Activated CD8-positive, alpha-beta memory T cell treated with anti-CD3 and anti-CD28 coated beads for 1 hour (primary cell): ENCODE measurements around the gene ZC3H15.
"Not testable (repeated sequence)": the region's sequence is repeated elsewhere in the genome, so short reads cannot be mapped to it uniquely, and the experiment has no call there.

ENCODE experiments used
- DNase-seq, 2 donors: peaks; one replicate each; pipeline ENCODE4 v3.0.0-alpha.2; 2020; ENCODE audit warnings: low read depth in 1 of 2; ENCODE audit errors: extremely low read depth in 1 of 2

ZC3H15 gene

DNA sequence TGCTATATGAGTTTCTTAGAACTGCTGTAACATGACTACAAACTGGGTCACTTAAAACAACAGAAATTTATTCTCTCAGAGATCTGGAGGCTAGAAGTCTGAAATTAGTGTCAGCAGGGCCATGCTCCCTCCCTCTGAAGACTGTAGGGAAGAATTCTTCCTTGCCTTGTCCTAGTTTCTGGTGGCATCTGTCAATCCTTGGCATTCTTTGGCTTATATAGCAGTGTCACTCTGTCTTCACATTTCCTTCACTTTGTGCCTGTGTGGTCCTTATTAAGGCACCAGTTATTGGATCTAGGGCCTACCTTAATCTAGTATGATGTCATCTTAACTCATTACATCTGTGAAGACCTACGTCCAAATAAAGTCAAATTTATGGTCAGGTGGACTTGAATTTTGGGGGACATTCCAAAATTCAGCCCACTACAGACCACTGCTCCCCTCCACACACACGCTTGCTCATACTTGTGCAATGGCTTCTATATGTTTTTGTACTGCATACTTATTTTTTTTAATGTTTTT, 7.6 kb downstream of the ZC3H15 start:
- no peak for DNase-seq

DNA sequence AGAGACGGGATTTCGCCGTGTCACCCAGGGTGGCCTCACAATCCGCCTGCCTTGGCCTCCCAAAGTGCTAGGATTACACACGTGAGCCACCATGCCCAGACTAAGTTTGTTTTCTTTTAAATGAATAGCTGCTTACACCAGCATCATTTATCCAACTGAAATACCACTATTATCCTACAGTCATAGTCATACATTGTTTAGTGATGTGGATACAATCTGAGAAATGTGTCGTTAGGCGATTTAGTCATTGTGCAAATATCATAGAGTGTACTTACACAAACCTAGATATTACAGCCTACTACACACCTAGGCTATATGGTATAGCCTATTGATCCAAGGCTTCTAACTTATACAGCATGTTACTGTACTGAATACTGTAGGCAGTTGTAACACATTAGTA, 10.3 kb downstream of the ZC3H15 start:
- no peak for DNase-seq

DNA sequence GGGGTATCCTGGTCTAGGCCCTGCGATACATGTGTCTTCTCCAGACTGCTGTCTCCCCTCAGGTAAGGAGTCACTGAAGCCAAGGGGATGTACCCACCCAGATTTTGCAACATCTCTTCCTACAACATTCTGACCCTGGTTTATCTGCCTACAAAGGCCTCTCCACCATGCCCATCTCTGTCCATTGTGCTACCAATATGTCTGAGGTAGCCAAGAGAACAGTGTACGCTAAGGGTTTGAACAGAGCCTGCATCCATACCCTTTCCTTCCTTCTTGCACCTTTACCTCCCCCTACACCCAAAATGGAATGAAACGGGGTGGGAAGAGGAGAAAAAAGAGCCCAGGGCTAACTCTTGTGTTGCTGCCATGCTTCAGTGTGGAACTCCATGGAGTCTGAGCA, 11.9 kb downstream of the ZC3H15 start:
- no peak for DNase-seq

DNA sequence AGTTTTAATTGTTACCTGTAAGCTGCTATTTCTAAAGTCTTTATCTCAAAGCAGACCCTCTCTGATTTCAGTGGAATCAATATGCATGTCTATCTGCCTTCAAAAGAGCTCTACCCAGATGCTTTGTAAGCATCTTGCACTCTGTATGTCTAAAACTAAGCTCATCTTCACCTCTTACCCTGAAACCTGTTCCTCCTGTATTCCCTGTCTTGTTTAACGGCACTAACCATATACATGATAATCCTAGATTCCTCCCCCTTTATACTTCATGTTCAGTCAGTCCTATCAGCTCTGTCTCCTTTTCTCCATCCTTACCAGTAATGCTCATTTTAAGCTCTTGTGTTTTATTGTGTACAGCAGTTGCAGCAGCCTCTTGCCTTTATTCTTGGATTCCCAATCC, 12.8 kb downstream of the ZC3H15 start:
- DNase-seq = no peak

DNA sequence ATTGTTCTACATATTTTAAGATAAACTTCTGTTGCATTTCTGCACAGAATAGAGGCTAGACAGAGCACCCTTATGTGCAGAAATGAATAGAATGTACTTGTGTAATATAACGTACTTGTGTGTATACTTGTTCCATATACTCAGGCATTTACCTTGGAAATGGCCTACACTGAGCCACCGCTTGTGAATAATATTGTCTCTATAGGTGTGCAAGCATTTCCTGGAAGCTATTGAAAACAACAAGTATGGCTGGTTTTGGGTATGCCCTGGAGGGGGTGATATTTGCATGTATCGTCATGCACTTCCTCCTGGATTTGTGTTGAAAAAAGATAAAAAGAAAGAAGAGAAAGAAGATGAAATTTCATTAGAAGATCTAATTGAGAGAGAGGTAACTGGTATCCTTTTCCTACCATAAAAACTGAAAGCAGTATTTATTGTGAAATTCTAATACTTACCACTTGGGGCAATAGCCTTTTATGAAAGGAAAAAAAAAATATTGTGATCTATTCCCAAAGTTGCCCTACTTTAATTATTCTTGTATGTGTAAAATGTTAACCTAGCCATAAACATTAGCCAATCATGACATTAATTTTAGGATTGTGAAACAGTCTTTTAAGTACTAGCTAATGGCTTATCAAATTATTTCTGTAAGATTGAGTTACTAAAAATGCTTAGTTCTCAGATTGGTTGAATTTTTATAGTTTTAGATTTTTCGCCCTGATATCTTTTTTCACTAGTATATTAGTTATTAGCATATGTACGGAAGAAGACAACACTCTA, 18.0 kb downstream of the ZC3H15 start:
- no peak for DNase-seq

DNA sequence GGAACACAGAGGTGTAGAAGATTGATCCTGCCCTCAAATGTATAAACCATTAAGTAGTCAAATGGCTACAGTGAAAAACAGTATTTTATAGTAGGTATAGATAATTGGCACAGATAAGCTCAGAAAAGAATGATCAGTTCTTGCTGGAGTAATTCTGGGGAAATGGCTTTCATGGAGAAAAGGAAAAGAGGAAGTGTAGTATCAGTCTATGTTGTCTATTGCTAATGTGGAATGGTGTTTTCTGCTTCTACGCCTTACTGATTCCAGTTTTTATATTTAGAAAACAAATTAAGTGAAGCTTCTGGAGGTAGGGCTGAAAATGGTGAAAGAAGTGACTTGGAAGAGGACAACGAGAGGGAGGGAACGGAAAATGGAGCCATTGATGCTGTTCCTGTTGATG, 22.2 kb downstream of the ZC3H15 start:
- no peak for DNase-seq

DNA sequence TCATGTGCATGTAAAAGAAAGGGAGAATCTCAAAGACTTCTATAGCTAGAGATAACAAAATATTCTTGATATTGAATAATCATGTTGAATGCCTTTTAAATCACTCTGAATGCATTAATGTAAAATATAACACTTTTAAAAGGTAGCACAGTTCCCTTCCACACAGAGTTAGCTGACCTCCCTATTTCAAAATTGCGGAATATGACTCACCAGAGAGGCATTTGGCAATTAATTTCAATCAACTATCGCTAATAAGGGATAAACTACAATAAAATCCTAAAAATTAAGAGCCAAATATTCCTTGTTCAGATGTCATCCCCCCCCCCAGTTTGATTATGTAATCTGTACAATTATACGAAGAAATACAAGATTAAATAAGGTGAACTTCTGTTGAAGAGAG, 29.3 kb downstream of the ZC3H15 start:
- no peak for DNase-seq

DNA sequence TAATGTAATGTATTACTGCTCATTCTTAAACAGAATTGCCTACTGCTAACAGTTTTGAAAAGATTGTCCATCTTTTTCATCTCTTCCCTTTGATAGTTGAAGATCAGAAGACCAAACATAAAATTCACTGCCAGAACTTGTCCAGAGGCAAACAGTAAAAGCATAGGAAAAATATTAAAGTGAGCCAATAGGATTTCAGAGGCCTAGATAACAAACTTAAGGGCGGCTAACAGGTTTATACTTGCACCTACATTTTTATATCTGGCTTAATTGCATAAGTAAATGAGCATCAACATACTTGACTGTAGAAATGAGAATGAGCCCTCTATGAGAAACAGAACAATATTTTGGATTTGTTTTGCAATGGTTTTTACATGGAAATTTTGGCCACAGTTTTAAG, 30.3 kb downstream of the ZC3H15 start:
- no peak for DNase-seq

DNA sequence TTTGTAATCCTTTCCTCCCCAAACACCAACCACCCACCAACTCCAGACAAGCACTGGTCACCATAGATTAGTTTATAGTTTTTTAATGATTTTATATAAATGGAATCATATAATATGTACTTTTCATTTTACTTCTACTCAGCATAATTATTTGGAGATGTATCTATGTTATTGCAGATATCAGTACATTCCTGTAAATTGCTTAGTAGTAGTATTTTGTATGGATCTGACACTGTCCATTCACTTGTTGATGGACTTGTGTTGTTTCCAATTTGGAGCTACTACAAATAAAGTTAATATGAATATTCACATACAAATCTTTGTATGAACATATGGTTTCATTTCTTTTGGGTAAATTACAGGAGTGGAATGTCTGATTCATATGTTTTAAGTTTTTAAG, 31.0 kb downstream of the ZC3H15 start:
- no peak for DNase-seq

DNA sequence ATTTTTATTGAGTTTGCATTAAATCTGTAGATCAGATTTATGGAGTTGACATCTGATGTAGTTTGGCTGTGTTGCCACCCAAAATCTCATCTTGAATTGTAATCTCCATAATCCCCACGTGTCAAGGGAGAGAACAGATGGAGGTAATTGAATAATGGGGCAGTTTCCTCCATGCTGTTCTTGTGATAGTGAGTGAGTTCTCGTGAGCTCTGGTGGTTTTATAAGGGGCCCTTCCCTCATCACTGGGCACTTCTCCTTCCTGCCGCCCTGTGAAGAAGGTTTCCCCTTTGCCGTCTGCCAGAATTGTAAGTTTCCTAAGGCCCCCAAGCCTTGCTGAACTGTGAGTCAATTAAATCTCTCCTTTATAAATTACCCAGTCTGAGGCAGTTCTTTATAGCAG, 32.2 kb downstream of the ZC3H15 start:
- DNase-seq = no peak

DNA sequence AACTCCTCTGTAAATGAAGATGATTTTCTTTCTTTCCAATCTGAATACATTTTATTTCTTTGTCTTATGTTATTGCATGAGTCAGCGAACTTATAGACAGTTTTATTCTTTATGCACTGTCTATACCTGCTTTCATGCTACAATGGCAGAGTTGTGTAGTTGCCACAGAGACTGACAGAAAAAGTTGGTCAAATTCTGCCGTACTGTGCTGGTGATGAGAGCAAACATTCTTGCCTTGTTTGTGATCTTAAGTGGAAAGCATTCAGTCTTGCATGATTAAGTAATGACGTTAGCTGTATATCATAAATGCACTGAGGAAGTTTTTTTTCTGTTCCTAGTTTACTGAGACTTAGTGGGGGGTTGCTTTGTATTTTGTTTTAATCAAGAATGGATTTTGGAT, 32.9 kb downstream of the ZC3H15 start:
- no peak for DNase-seq

DNA sequence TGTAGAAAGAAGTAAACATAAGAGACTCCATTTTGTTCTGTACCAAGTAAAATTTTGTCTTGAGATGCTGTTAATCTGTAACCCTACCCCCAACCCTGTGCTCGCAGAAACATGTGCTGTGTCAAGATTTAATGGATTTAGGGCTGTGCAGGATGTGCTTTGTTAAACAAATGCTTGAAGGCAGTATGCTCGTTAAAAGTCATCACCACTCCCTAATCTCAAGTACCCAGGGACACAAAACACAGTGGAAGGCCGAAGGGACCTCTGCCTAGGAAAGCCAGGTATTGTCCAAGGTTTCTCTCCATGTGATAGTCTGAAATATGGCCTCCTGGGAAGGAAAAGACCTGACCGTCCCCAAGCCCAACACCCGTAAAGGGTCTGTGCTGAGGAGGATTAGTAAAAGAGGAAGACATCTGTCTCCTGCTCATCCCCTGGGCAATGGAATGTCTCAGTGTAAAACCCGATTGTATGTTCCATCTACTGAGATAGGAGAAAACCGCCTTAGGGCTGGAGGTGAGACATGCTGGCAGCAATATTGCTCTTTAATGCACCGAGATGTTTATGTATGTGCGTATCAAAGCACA, 35.6 kb downstream of the ZC3H15 start:
- DNase-seq = not testable (repeated sequence)

DNA sequence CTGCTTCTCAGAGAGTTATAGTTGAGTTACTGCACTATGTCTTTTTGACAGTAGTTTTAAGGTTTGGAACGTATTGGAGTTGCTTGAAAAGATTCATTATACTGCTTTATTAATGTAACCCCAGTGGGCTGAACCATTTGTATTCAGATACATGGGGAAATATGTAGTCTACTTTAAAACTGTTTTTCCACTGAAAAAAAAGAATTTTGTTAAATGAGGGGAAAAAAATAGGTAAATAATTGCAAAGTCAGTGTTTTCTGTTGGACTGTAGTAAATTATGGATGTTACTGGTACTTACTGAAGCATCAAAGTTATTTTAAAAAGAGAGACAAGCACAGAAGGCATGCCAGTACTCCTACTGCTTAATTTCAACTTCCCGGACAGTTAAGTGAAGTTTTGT, 36.4 kb downstream of the ZC3H15 start:
- no peak for DNase-seq

DNA sequence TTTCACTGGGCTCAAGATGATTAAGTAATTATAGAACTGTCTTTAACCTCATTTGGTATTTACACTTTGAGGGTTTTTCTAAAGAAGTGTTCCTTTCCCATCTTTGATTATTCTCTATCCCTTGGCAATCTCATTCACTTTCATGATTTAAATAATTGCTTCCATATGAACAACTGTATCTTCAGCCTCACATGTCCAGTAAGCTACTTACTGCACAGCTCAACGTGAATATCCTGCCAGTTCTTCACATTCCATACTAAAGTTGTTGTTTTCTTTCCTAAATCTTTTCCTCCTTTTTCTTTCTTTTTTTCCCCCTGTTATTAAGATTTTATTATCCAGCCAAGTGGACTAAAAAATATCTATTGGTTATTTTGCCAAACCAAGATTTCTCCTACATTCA, 37.7 kb downstream of the ZC3H15 start:
- no peak for DNase-seq

DNA sequence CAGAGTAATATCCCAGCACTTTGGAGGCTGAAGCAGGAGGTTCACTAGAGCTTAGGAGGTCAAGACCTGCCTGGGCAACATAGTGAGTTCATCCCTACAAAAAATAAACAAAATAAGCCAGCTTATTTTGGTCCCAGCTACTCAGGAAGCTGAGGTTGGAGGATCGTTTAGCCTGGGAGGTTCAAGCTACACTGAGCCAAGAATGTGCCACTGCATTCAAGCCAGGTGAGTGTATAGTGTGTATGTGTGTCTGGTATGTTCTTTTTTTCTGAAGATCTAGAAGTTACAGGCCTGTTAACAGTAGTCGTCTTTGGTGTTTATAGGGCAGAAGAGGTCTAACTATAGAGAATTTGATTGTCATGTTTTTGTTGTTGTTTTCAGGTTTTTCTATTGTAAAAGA, 40.2 kb downstream of the ZC3H15 start:
- no peak for DNase-seq

DNA sequence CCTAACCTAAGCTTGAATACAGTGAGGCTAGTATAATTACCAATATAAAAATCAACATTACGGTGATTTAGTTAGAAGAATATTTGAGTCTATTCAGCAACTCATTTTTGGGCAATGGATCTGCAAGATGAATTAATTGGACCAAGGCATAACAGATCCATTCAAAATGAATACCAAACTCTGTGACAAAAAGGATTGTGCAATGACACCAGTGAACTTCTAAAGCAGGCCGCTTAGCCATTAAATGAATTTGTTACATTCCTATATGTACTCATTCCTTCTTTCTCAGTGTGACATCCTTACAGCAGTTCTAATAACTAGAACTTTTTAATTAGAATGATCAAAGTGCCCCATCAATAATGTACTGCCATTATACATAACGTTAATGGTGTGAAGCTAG, 44.3 kb downstream of the ZC3H15 start:
- no peak for DNase-seq

DNA sequence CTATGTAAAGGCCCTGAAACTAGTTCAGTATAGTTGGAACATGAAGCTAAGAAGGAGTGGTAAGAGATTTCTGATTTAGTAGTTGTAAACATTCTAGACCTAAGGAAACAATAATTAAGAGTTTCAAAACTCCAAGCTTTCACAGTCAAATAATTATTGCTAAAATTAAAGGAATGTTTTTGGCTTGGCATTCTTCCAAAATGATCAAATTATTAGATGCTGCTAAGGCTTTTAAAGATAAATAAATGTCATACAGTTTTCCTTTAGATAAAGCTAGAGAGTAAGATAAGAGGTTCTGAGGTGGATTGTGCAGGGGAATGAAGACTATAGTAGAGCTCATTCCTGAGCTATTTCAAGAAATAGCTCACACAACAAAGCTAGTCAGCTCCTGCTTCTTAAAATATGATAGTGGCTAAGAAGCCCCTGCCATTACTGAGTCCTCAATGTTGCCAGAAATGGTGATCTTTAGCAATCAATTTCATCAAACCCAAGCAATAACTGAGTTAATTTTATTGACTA, 45.3 kb downstream of the ZC3H15 start:
- no peak for DNase-seq

DNA sequence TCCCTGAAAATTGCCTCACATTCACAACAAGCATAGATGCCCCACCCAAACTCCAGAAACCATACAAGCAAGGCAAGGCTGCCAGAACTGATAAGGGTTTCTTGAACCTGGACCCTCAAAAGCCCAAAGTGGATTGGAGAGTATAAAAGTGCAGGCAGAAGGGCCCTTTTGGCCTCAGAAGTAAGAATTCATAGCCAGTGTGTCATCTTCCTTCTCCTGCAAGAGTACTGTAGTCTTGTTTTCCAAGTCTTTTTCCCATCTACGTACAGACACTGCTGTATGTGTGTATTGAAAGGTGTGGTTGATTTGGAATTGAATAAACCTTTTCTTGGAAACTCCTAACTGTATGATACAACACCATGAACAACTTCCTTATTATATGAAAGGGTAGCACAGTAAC, 46.8 kb downstream of the ZC3H15 start:
- no peak for DNase-seq

DNA sequence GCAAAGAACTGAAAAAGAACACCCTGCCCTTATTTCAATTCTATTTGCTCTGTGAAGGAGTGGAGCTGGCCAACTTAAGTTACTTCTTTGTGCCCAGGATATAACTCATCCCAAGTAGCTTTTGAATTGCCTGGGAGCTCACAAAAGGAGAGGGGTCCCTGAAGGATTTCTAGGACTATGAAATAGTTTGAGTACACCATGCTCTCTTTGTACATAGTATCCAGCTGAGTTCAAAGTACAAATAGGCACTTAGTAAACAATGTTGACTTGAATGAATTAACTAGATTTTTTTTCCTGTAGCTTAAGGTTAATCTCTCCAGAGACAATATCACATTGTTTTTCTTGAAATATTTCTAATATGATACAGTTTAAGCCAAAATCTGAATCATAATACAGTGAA, 47.7 kb downstream of the ZC3H15 start:
- no peak for DNase-seq

DNA sequence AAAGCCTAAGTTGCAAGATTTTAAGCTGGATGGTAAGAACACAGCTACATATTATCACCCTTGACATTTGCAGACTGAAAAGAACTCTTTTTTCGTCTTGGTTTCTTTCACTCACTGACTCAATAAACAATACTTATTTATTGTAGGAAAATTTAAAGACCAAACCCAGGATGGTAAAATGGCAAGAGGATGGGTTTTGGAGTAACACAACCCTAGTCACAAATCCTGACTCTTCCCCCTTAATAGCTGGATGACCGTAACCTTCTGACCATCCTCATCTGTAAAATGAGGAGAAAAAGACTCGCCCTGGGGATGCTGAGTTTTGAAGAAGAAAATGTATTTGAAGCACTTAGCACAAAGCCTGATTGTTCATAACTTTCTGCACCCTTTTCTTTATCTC, 48.3 kb downstream of the ZC3H15 start:
- DNase-seq = no peak

DNA sequence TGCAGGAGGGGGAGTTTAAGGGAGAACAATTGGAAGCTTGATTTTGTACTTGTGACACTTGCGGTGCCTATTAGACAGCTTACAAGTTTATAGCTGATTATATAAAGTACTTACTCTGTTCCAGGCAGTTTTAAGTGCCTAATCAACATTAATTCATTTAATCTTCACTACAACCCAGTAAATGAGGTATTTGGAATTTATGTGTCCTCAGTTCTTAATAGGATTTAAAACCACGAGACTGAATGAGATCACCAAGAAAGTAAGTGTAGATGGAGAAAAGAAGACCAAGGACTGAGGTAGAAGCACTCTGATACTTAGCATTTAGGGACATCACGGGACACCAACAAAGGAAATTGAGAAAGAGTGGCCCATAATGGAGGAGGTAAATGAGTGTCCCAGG, 49.8 kb downstream of the ZC3H15 start:
- no peak for DNase-seq

DNA sequence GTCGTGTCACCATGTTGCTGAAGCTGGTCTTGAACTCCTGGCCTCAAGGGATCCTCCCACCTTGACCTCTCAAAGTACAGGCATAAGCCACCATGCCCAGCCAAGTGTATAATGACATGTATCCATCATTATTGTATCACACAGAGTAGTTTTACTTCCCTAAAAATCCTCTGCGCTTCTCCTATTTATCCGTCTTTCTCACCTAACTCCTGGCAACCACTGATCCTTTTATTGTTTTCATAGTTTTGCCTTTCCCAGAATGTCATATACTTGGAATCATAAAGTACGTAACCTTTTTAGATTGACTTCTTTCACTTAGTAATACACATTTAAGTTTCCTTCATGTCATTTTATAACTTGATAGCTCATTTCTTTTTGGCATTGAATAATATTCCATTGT, 51.0 kb downstream of the ZC3H15 start:
- no peak for DNase-seq
